Muscle layer of colon (tissue), 2 donors: Measurements from ENCODE around the gene PLAGL1.

Experiments used
- H3K27ac ChIP-seq: one replicate; pipeline ENCODE4 v1.7.0; 2013; ENCODE audit warnings: low read depth, mild to moderate bottlenecking, low read length, moderate library complexity
- H3K27me3 ChIP-seq, 2 donors: one replicate each; pipeline ENCODE4 v1.7.0; 2013; ENCODE audit warnings: low read length in 2 of 2, mild to moderate bottlenecking in 2 of 2; ENCODE audit not compliant: insufficient read depth in 2 of 2, control insufficient read depth in 1 of 2
- H3K36me3 ChIP-seq: one replicate; pipeline ENCODE4 v1.7.0; 2013; ENCODE audit warnings: mild to moderate bottlenecking, low read length; ENCODE audit not compliant: insufficient read depth
- H3K4me1 ChIP-seq: one replicate; pipeline ENCODE4 v1.7.0; 2013; ENCODE audit warnings: mild to moderate bottlenecking, low read length; ENCODE audit not compliant: insufficient read depth
- H3K4me3 ChIP-seq, 2 donors: one replicate each; pipeline ENCODE4 v1.7.0; 2013; ENCODE audit warnings: low read length in 2 of 2, low read depth in 1 of 2, mild to moderate bottlenecking in 1 of 2, moderate library complexity in 1 of 2
- H3K9ac ChIP-seq: one replicate; pipeline ENCODE4 v1.7.0; 2013; ENCODE audit warnings: low read length
- H3K9me3 ChIP-seq: one replicate; pipeline ENCODE4 v1.7.0; 2013; ENCODE audit warnings: mild to moderate bottlenecking, low read length
- donor health status: abdominal sarcoma.
- donor health status: Adenocarcinoma of cecum.

PLAGL1 gene

GRCh38 chr6:143949535-143949934, 58.5 kb downstream of the PLAGL1 start:
- H3K9ac ChIP-seq, result no peak overlapping the region
- no peaks in the 10 kb centered on the region for H3K4me1 ChIP-seq
- peaks cover 7% of the 10 kb centered on the region for H3K36me3 ChIP-seq
- H3K4me3 ChIP-seq, result no peak overlapping the region
- H3K27me3 ChIP-seq, result no peaks in the 10 kb centered on the region
- no peaks in the 10 kb centered on the region for H3K9me3 ChIP-seq
- no peak overlapping the region for H3K27ac ChIP-seq

- no peak overlapping the region for H3K27ac ChIP-seq
- H3K36me3 ChIP-seq, result peaks cover 7% of the 10 kb centered on the region
- H3K9ac ChIP-seq, result no peak overlapping the region
- H3K4me3 ChIP-seq, result no peak overlapping the region
- no peaks in the 10 kb centered on the region for H3K4me1 ChIP-seq
- no peaks in the 10 kb centered on the region for H3K27me3 ChIP-seq
- no peaks in the 10 kb centered on the region for H3K9me3 ChIP-seq
Measured at GRCh38 chr6:143948208-143948607, 59.9 kb downstream of the PLAGL1 start.

GRCh38 chr6:143941852-143942627, 66.0 kb downstream of the PLAGL1 start:
- no peak overlapping the region for H3K4me3 ChIP-seq
- H3K9me3 ChIP-seq, result no peaks in the 10 kb centered on the region
- no peaks in the 10 kb centered on the region for H3K27me3 ChIP-seq
- H3K36me3 ChIP-seq, result peaks cover 2% of the 10 kb centered on the region
- H3K27ac ChIP-seq, result no peak overlapping the region
- H3K9ac ChIP-seq, result no peak overlapping the region
- H3K4me1 ChIP-seq, result no peaks in the 10 kb centered on the region

GRCh38 chr6:143940011-143940597, 68.0 kb downstream of the PLAGL1 start:
- no peaks in the 10 kb centered on the region for H3K4me1 ChIP-seq
- no peaks in the 10 kb centered on the region for H3K27me3 ChIP-seq
- no peak overlapping the region for H3K9ac ChIP-seq
- no peak overlapping the region for H3K27ac ChIP-seq
- no peaks in the 10 kb centered on the region for H3K9me3 ChIP-seq
- no peaks in the 10 kb centered on the region for H3K36me3 ChIP-seq
- H3K4me3 ChIP-seq, result no peak overlapping the region

GRCh38 chr6:143939364-143939763, 68.7 kb downstream of the PLAGL1 start:
- H3K9ac ChIP-seq, result no peak overlapping the region
- no peak overlapping the region for H3K4me3 ChIP-seq
- H3K4me1 ChIP-seq, result no peaks in the 10 kb centered on the region
- no peak overlapping the region for H3K27ac ChIP-seq
- H3K9me3 ChIP-seq, result no peaks in the 10 kb centered on the region
- H3K36me3 ChIP-seq, result no peaks in the 10 kb centered on the region
- no peaks in the 10 kb centered on the region for H3K27me3 ChIP-seq

- no peak overlapping the region for H3K9ac ChIP-seq
- no peak overlapping the region for H3K4me3 ChIP-seq
- no peaks in the 10 kb centered on the region for H3K9me3 ChIP-seq
- no peaks in the 10 kb centered on the region for H3K27me3 ChIP-seq
- H3K36me3 ChIP-seq, result no peaks in the 10 kb centered on the region
- no peak overlapping the region for H3K27ac ChIP-seq
- no peaks in the 10 kb centered on the region for H3K4me1 ChIP-seq
Measured at GRCh38 chr6:143937668-143937970, 70.4 kb downstream of the PLAGL1 start.

- no peak overlapping the region for H3K4me3 ChIP-seq
- H3K27ac ChIP-seq, result no peak overlapping the region
- no peaks in the 10 kb centered on the region for H3K36me3 ChIP-seq
- H3K9me3 ChIP-seq, result no peaks in the 10 kb centered on the region
- H3K27me3 ChIP-seq, result no peaks in the 10 kb centered on the region
- no peaks in the 10 kb centered on the region for H3K4me1 ChIP-seq
- no peak overlapping the region for H3K9ac ChIP-seq
Measured at GRCh38 chr6:143936778-143937667, 71.0 kb downstream of the PLAGL1 start.

- Histone ChIP-seq H3K4me3 (no peak overlapping the region), H3K4me1 (no peaks in the 10 kb centered on the region), H3K27me3 (no peaks in the 10 kb centered on the region), H3K9me3 (no peaks in the 10 kb centered on the region), H3K36me3 (no peaks in the 10 kb centered on the region), H3K27ac (no peak overlapping the region), H3K9ac (no peak overlapping the region)
Measured at GRCh38 chr6:143936347-143936746, 71.7 kb downstream of the PLAGL1 start.

GRCh38 chr6:143934867-143935266, 73.2 kb downstream of the PLAGL1 start:
- Histone ChIP-seq H3K9ac (no peak overlapping the region), H3K9me3 (no peaks in the 10 kb centered on the region), H3K27me3 (no peaks in the 10 kb centered on the region)

GRCh38 chr6:143934331-143934730, 73.7 kb downstream of the PLAGL1 start:
- Histone ChIP-seq H3K4me1 (no peaks in the 10 kb centered on the region), H3K27ac (no peak overlapping the region), H3K27me3 (no peaks in the 10 kb centered on the region), H3K9me3 (no peaks in the 10 kb centered on the region), H3K9ac (no peak overlapping the region), H3K36me3 (no peaks in the 10 kb centered on the region), H3K4me3 (no peak overlapping the region)

More at GRCh38 chr6:143934867-143935266, 73.2 kb downstream of the PLAGL1 start:
- Histone ChIP-seq H3K4me1 (no peaks in the 10 kb centered on the region), H3K36me3 (no peaks in the 10 kb centered on the region), H3K4me3 (no peak overlapping the region), H3K27ac (no peak overlapping the region)

- Histone ChIP-seq H3K4me3 (no peak overlapping the region), H3K27me3 (no peaks in the 10 kb centered on the region), H3K27ac (no peak overlapping the region), H3K9me3 (no peaks in the 10 kb centered on the region), H3K36me3 (no peaks in the 10 kb centered on the region), H3K4me1 (no peaks in the 10 kb centered on the region), H3K9ac (no peak overlapping the region)
Measured at GRCh38 chr6:143929975-143930374, 78.1 kb downstream of the PLAGL1 start.
